GM19468 (cell line): Measurements from ENCODE around the gene ORC2.
"Not testable (repeated sequence)": the region's sequence is repeated elsewhere in the genome, so short reads cannot be mapped to it uniquely, and the experiment has no call there.

Experiments used
- ATAC-seq: cut with Tn5 transposase; IDR thresholded peaks from one replicate; pipeline ENCODE4 v1.9.1; 2021; ENCODE audit warnings: mild to moderate bottlenecking, moderate library complexity, moderate number of reproducible peaks; ENCODE audit not compliant: unreplicated experiment; ENCODE audit errors: extremely low read depth

Gene ORC2

DNA sequence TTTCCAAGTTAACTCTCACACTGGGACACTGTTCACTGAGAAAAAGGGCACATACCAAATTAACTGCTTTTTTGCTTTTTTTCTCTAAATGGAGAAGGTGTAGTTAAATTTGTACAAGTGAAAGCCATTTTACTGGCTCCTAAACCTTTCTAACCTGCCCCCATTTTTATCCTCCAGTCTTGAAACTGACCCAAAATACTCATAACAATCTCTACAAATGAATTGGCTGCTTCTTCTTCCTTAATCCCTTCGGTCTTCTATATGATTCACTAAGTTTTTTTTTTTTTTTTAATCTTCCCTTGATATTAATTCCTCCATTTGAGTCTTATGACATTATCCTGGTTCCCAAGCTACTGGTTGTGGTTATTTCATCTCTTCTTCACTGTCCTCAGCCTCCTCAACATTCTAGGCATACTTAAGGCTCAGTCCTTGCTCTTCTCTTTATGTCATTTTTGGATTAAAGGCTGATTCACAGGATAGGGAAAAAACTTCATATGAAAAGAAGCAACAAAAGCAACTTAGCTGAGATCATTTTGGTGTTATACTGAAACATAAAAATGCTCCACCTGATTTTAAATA, 19.8 kb downstream of the ORC2 start:
- no peak for ATAC-seq

DNA sequence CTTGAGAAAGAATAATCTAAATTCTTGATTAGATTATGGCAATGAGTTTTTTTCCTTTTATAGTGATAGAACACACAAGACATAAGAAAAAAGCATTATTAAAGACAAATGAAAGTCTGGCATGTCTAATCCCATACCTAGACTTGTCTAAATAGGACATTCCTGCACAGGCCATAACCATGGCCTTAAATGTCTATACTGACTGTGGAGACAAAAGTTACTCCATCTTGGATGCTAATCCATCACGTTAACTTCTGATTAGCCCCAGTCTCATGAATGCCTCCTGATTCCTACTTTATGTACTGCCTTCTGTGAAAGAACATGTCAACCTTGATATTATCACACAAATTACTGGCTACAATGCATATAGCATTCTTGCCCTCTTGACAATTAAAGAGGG, 23.6 kb downstream of the ORC2 start:
- ATAC-seq: no peak

- no peak for ATAC-seq
These were observed 32.4 kb downstream of the ORC2 start for GRCh38 chr2:200930947-200931626.

DNA sequence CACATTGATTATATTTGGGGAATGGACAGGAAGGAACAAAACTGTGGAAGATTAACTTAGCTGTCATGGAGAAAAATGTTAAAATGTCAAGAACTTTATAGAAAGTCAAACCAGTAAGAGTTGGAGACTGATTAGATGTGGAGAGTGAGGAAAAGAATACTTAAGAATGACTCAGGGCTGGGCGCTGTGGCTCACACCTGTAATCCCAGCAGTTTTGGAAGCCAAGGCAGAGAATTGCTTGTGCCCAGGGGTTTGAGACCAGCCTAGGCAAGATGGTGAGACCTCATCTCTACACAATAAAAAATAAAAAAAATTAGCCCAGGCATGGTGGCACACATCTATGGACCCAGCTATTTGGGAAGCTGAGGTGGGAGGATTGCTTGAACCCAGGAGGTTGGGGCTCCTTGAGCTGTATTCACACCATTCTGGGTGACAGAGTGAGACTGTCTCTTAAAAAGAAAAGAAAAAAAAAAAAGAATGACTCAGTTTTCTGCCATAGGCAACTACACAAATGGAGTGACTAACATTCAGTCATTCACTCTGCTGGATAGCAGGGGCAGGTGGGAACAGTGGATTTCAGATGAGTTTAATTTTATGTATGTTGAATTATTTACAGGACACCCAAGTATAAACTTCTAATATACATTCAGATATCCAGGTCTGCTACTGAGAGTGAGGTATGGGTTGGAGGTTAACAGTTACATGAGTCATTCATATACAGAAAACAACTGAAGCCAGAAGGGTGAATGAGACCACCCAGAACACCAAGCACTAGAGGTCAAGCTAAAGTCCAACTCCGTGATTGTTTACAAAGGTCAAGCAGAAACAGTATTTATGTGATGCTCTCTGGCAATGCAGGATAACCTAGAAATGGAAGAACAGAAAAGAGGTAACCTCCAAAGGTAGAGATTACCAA, 33.9 kb downstream of the ORC2 start:
- no peak for ATAC-seq

GRCh38 chr2:200922439-200922838, 41.0 kb downstream of the ORC2 start:
- ATAC-seq: no peak

DNA sequence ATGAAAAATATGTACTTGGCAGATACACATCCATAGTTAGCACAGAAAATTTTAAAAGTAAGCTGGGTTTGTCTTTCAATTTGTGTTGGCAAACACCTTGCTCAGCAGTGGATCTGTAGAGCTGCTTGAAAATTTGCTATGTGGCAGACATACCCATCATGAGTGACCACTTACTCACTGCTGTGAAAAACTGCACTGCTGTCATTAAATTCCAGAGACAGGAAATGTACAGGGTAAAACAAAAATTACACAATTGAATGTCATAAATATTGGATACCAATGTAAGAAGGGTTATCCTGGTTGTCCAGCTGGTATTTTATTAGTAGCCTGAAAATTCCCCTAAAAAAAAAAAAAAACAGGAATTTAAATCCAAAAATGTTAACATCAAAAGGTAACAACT, 49.8 kb downstream of the ORC2 start:
- ATAC-seq: no peak

- ATAC-seq: no peak
These were observed 53.5 kb downstream of the ORC2 start for GRCh38 chr2:200909958-200910357.

DNA sequence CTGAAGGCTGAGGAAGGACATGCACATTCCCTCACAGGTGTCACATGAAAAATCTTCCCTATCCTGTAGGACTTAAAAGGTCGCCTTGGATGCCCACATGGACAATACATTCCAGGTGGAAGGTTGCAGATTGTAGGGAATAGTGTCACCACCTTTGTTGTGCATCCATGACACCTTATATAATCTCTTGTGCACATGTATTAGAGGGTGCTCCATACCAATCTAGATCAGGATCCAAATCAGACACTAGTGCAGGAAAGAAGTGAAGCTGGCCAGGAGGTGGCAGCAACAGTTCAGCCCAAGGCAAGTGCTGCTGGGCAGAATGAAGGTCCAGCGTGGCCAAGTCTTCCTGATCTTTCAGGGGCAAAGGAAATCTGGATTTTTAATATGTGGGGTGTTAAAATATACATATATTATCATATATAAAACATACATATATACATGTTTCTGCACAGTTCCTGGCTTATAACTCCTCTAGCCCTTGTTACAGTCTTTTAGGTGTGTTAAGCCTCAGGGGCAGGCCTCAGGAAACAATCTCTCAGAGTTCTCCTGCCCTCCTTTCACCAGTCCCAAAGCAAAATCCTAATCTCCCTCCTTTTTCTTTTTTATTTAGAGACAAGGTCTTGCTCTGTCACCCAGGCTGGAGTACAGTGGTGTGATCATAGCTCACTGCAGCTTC, 57.7 kb downstream of the ORC2 start:
- ATAC-seq: no peak

DNA sequence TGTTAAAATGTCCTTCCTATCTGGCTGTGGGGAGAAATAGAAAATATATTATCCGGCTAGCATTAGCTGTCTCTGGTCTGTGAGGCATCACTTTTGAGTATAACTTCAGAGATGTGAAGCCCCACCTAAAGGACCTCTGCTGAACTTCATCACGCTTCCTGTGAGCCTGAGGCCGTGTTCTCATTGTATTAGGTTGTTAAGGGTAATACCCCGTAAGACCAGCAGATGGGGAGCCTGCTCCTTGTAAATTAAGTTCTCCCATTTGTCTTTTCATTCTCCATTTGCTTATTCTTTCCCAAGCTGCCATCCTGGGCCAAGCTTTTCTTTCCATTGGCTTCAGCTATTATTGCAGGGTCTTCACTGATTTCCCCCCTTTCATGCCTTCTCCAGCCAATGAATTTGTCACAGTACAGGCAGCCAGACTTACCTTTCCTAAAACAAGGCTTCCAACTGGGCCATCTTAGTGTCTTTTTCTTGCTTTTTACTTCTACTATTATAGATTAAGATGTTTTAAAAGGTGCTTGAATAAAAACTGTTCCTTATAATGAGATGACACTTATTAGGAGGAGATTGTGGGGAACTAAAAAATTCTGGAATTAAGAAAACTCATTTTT, 61.9 kb downstream of the ORC2 start:
- peak; percentile 93 for ATAC-seq

GRCh38 chr2:200899482-200899881, 64.0 kb downstream of the ORC2 start:
- no peak for ATAC-seq

GRCh38 chr2:200888704-200889625, 74.5 kb downstream of the ORC2 start, which contains the start of the genes NIF3L1 and PPIL3:
Gene NIF3L1 (plus strand): TSS chr2:200889371. CDS start chr2:200891944, 2,573 bp downstream.
Gene PPIL3 (minus strand): TSS chr2:200889077. CDS start chr2:200887615, 1,462 bp downstream.
- peak; percentile 95 for ATAC-seq

- not testable (repeated sequence) for ATAC-seq
These were observed 81.7 kb downstream of the ORC2 start for GRCh38 chr2:200881715-200882249.

- no peak for ATAC-seq
These were observed 85.1 kb downstream of the ORC2 start for GRCh38 chr2:200878289-200878880.

GRCh38 chr2:200877443-200877842, 86.0 kb downstream of the ORC2 start:
- no peak for ATAC-seq

DNA sequence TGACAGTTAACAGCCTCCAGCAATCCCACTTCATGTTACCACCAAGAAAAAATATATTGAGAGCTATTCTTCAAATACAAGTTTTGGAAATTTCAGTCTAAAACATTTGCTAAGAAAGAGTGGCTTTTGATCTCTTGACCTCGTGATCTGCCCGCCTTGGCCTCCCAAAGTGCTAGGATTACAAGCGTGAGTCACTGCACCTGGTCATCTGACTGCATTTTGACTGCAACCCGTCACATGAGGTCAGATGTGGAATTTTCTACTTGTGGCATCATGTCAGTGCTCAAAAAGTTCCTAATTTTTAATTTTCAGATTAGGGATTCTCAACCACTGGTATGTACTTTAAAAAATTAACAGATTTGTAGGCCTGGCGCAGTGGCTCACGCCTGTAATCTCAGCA, 89.9 kb downstream of the ORC2 start:
- ATAC-seq: no peak

DNA sequence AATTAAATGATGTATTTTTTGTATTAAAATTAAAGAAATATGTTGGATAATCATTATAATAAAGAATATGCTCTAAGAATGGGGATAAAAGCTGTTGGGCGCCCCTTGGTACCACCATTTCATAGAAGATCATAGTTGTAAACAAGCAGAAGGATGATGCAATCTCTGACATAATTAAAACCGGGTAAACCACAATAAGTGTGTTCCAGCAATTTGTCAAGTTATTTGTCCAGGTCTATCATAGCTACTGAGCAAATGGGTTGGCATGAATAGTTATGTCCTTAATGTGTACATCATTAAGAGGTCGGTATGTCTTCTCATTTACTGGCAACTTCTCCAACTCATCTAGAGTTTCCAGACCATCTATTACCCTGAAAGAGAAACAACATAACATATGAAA, 92.3 kb downstream of the ORC2 start:
- no peak for ATAC-seq

DNA sequence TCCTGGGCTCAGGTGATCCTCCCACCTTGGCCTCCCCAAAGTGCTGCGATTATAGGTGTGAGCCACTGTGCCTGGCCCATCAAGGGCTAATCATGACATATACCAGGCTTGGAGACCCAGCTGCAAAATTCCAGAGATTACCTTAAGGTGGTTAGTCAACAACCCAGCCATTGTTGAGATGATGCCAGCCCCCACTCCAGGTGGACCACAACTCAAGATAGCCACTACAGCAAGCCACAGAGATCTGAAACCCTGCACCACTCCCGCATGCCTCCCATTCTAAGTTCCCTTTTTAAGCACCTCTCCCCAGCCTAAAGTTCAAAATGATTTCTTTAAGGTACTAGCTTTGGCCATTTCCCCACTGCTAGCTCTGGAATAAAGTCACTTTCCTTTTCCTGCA, 94.4 kb downstream of the ORC2 start:
- no peak for ATAC-seq
